ENCODE results near the gene TGFBR1.
A peak's percentile ranks its signal among the peaks of the same experiment; 100 is the strongest.

Gene TGFBR1

GRCh38 chr9:99150451-99151171 lies 45.7 kb downstream of the TGFBR1 start:
- peak; percentile 93 for ATAC-seq (replicated peaks; ENCODE audit: extremely low read depth, poor library complexity, severe bottlenecking)
- Mint-ChIP-seq H3K4me3 (no peak overlapping the region), H3K4me1 (peaks cover 24% of the 10 kb centered on the region), H3K36me3 (ENCODE audit: insufficient read depth) (peaks cover 50% of the 10 kb centered on the region), H3K27ac (ENCODE audit: low read depth) (peak overlapping the region; percentile 80), H3K27me3 (no peaks in the 10 kb centered on the region), H3K9me3 (no peaks in the 10 kb centered on the region)
- DNase-seq (ENCODE audit: low spot score in 2 of 2): no peak

- DNase-seq (ENCODE audit: low spot score in 2 of 2) (no peak), ATAC-seq (replicated peaks; ENCODE audit: extremely low read depth, poor library complexity, severe bottlenecking) (no peak)
- H3K36me3 Mint-ChIP-seq (ENCODE audit: insufficient read depth): peaks cover 14% of the 10 kb centered on the region
- H3K27ac Mint-ChIP-seq (ENCODE audit: low read depth): no peak overlapping the region
- H3K4me1 Mint-ChIP-seq: peaks cover 25% of the 10 kb centered on the region
- no peaks in the 10 kb centered on the region for H3K9me3 Mint-ChIP-seq
- no peak overlapping the region for H3K4me3 Mint-ChIP-seq
- no peaks in the 10 kb centered on the region for H3K27me3 Mint-ChIP-seq
These were observed 49.4 kb downstream of the TGFBR1 start for GRCh38 chr9:99154356-99154755.

GRCh38 chr9:99155736-99156135 lies 50.8 kb downstream of the TGFBR1 start:
- Mint-ChIP-seq H3K27ac (ENCODE audit: low read depth) (no peak overlapping the region), H3K4me3 (no peak overlapping the region)

GRCh38 chr9:99158629-99159028 lies 53.7 kb downstream of the TGFBR1 start:
- ATAC-seq (replicated peaks; ENCODE audit: extremely low read depth, poor library complexity, severe bottlenecking): no peak
- DNase-seq (ENCODE audit: low spot score in 2 of 2): no peak
- Mint-ChIP-seq H3K27me3 (no peaks in the 10 kb centered on the region), H3K9me3 (no peaks in the 10 kb centered on the region), H3K4me3 (no peak overlapping the region), H3K4me1 (peaks cover 14% of the 10 kb centered on the region), H3K36me3 (ENCODE audit: insufficient read depth) (peaks cover 3% of the 10 kb centered on the region), H3K27ac (ENCODE audit: low read depth) (no peak overlapping the region)

More at GRCh38 chr9:99155736-99156135, 50.8 kb downstream of the TGFBR1 start:
- Mint-ChIP-seq H3K36me3 (ENCODE audit: insufficient read depth) (peaks cover 5% of the 10 kb centered on the region), H3K9me3 (no peaks in the 10 kb centered on the region), H3K27me3 (no peaks in the 10 kb centered on the region), H3K4me1 (peaks cover 18% of the 10 kb centered on the region)
- ATAC-seq (replicated peaks; ENCODE audit: extremely low read depth, poor library complexity, severe bottlenecking) (no peak), DNase-seq (ENCODE audit: low spot score in 2 of 2) (no peak)

GRCh38 chr9:99160173-99160572 lies 55.3 kb downstream of the TGFBR1 start:
- Mint-ChIP-seq H3K9me3 (no peaks in the 10 kb centered on the region), H3K4me3 (no peak overlapping the region), H3K36me3 (ENCODE audit: insufficient read depth) (peaks cover 1% of the 10 kb centered on the region), H3K27me3 (no peaks in the 10 kb centered on the region), H3K4me1 (peaks cover 9% of the 10 kb centered on the region), H3K27ac (ENCODE audit: low read depth) (no peak overlapping the region)
- DNase-seq (ENCODE audit: low spot score in 2 of 2) (no peak), ATAC-seq (replicated peaks; ENCODE audit: extremely low read depth, poor library complexity, severe bottlenecking) (no peak)

- no peaks in the 10 kb centered on the region for H3K9me3 Mint-ChIP-seq
- H3K4me1 Mint-ChIP-seq: peaks cover 13% of the 10 kb centered on the region
- DNase-seq (ENCODE audit: low spot score in 2 of 2) (no peak), ATAC-seq (replicated peaks; ENCODE audit: extremely low read depth, poor library complexity, severe bottlenecking) (no peak)
- no peaks in the 10 kb centered on the region for H3K27me3 Mint-ChIP-seq
- peaks cover 1% of the 10 kb centered on the region for H3K36me3 Mint-ChIP-seq (ENCODE audit: insufficient read depth)
- no peak overlapping the region for H3K27ac Mint-ChIP-seq (ENCODE audit: low read depth)
- no peak overlapping the region for H3K4me3 Mint-ChIP-seq
These were observed 57.9 kb downstream of the TGFBR1 start for GRCh38 chr9:99162759-99163364.

GRCh38 chr9:99166149-99166548 lies 61.2 kb downstream of the TGFBR1 start:
- Mint-ChIP-seq H3K27me3 (peaks cover 12% of the 10 kb centered on the region), H3K27ac (ENCODE audit: low read depth) (no peak overlapping the region), H3K36me3 (ENCODE audit: insufficient read depth) (peaks cover 1% of the 10 kb centered on the region), H3K9me3 (no peaks in the 10 kb centered on the region), H3K4me1 (peaks cover 17% of the 10 kb centered on the region), H3K4me3 (no peak overlapping the region)
- no peak for ATAC-seq (replicated peaks; ENCODE audit: extremely low read depth, poor library complexity, severe bottlenecking)
- DNase-seq (ENCODE audit: low spot score in 2 of 2): no peak

- ATAC-seq (replicated peaks; ENCODE audit: extremely low read depth, poor library complexity, severe bottlenecking): no peak
- Mint-ChIP-seq H3K4me3 (no peak overlapping the region), H3K27me3 (peaks cover 22% of the 10 kb centered on the region), H3K36me3 (ENCODE audit: insufficient read depth) (peaks cover 1% of the 10 kb centered on the region), H3K27ac (ENCODE audit: low read depth) (no peak overlapping the region), H3K9me3 (no peaks in the 10 kb centered on the region), H3K4me1 (peaks cover 17% of the 10 kb centered on the region)
- no peak for DNase-seq (ENCODE audit: low spot score in 2 of 2)
These were observed 62.2 kb downstream of the TGFBR1 start for GRCh38 chr9:99167119-99167518.

GRCh38 chr9:99167694-99168093 lies 62.8 kb downstream of the TGFBR1 start:
- H3K9me3 Mint-ChIP-seq: no peaks in the 10 kb centered on the region
- H3K36me3 Mint-ChIP-seq (ENCODE audit: insufficient read depth): peaks cover 1% of the 10 kb centered on the region
- no peak overlapping the region for H3K27ac Mint-ChIP-seq (ENCODE audit: low read depth)
- DNase-seq (ENCODE audit: low spot score in 2 of 2) (no peak), ATAC-seq (replicated peaks; ENCODE audit: extremely low read depth, poor library complexity, severe bottlenecking) (no peak)
- peaks cover 26% of the 10 kb centered on the region for H3K27me3 Mint-ChIP-seq
- no peak overlapping the region for H3K4me3 Mint-ChIP-seq
- peaks cover 15% of the 10 kb centered on the region for H3K4me1 Mint-ChIP-seq

- ATAC-seq (replicated peaks; ENCODE audit: extremely low read depth, poor library complexity, severe bottlenecking) (no peak), DNase-seq (ENCODE audit: low spot score in 2 of 2) (no peak)
- Mint-ChIP-seq H3K27ac (ENCODE audit: low read depth) (no peak overlapping the region), H3K36me3 (ENCODE audit: insufficient read depth) (no peaks in the 10 kb centered on the region), H3K4me1 (peaks cover 13% of the 10 kb centered on the region), H3K9me3 (no peaks in the 10 kb centered on the region), H3K4me3 (no peak overlapping the region), H3K27me3 (peaks cover 26% of the 10 kb centered on the region)
These were observed 64.2 kb downstream of the TGFBR1 start for GRCh38 chr9:99169086-99169485.

GRCh38 chr9:99169982-99170761 lies 65.3 kb downstream of the TGFBR1 start:
- Mint-ChIP-seq H3K4me3 (no peak overlapping the region), H3K36me3 (ENCODE audit: insufficient read depth) (no peaks in the 10 kb centered on the region), H3K9me3 (no peaks in the 10 kb centered on the region), H3K4me1 (peaks cover 13% of the 10 kb centered on the region), H3K27ac (ENCODE audit: low read depth) (no peak overlapping the region), H3K27me3 (peaks cover 26% of the 10 kb centered on the region)
- DNase-seq (ENCODE audit: low spot score in 2 of 2) (no peak), ATAC-seq (replicated peaks; ENCODE audit: extremely low read depth, poor library complexity, severe bottlenecking) (no peak)

- Mint-ChIP-seq H3K27ac (ENCODE audit: low read depth) (no peak overlapping the region), H3K27me3 (peaks cover 26% of the 10 kb centered on the region), H3K4me1 (peaks cover 13% of the 10 kb centered on the region)
These were observed 66.6 kb downstream of the TGFBR1 start for GRCh38 chr9:99171225-99172123.

More at GRCh38 chr9:99171225-99172123, 66.6 kb downstream of the TGFBR1 start:
- H3K9me3 Mint-ChIP-seq: no peaks in the 10 kb centered on the region
- DNase-seq (ENCODE audit: low spot score in 2 of 2) (no peak), ATAC-seq (replicated peaks; ENCODE audit: extremely low read depth, poor library complexity, severe bottlenecking) (no peak)
- H3K4me3 Mint-ChIP-seq: no peak overlapping the region
- H3K36me3 Mint-ChIP-seq (ENCODE audit: insufficient read depth): no peaks in the 10 kb centered on the region

Measured in central memory CD8-positive, alpha-beta T cell (primary cell).